Smooth muscle cell (in vitro differentiated cells): ENCODE data around the gene CAMTA1. TPM values are rescaled to one million over a fixed set of nuclear protein-coding genes. Genes with fewer than 3 reads are reported as not detected.

ENCODE experiments used
- DNase-seq: peaks from one replicate; lab custom pipeline; 2025; ENCODE audit not compliant: unreplicated experiment; lab: John Stamatoyannopoulos, UW
- H2AFZ ChIP-seq: fragments of 200-600 bp; sonication (generic); 2 replicates; pipeline ENCODE4 v1.6.0; 2016; ENCODE audit warnings: antibody characterized with exemption, low read depth, mild to moderate bottlenecking
- H3F3A ChIP-seq: fragments of 200-600 bp; sonication (generic); 2 replicates; pipeline ENCODE4 v1.6.0; 2017; ENCODE audit warnings: antibody characterized with exemption, low read depth
- H3K27ac ChIP-seq: fragments of 200-600 bp; sonication (generic); 2 replicates; pipeline ENCODE4 v1.5.1; 2016; ENCODE audit warnings: low read depth, mild to moderate bottlenecking
- H3K27me3 ChIP-seq: fragments of 200-600 bp; sonication (generic); 2 replicates; pipeline ENCODE4 v1.6.1; 2016; ENCODE audit warnings: low read depth, mild to moderate bottlenecking
- H3K36me3 ChIP-seq: fragments of 200-600 bp; sonication (generic); 2 replicates; pipeline ENCODE4 v1.5.1; 2016; ENCODE audit warnings: low read depth
- H3K4me1 ChIP-seq: fragments of 200-600 bp; sonication (generic); 2 replicates; pipeline ENCODE4 v1.5.1; 2016; ENCODE audit warnings: low read depth
- H3K4me2 ChIP-seq: fragments of 200-600 bp; sonication (generic); 2 replicates; pipeline ENCODE4 v1.6.0; 2016; ENCODE audit warnings: mild to moderate bottlenecking
- H3K4me3 ChIP-seq: fragments of 200-600 bp; sonication (generic); 2 replicates; pipeline ENCODE4 v1.5.1; 2016; ENCODE audit warnings: mild to moderate bottlenecking
- H3K79me2 ChIP-seq: fragments of 200-600 bp; sonication (generic); 2 replicates; pipeline ENCODE4 v1.6.0; 2016; ENCODE audit warnings: low read depth, mild to moderate bottlenecking
- H3K9ac ChIP-seq: fragments of 200-600 bp; sonication (generic); 2 replicates; pipeline ENCODE4 v1.6.0; 2016; ENCODE audit warnings: low read depth
- H3K9me3 ChIP-seq: fragments of 200-600 bp; sonication (generic); replicated peaks from 2 replicates; pipeline ENCODE4 v1.5.1; 2016; ENCODE audit warnings: low read depth
- H4K20me1 ChIP-seq: fragments of 200-600 bp; sonication (generic); 2 replicates; pipeline ENCODE4 v1.6.0; 2016; ENCODE audit warnings: low read depth
- WGBS: methylation state at CpG from one replicate; pipeline ENCODE4 v1.1.7; 2016; ENCODE audit warnings: low lambda C conversion rate; 5-methylcytosine and 5-hydroxymethylcytosine counted together
- polyA plus RNA-seq: library from polyadenylated mRNA; unstranded; fragments of >200 nt; fragmentation: Nextera tagmentation; extraction: Ambion mirVana; gene quantifications from 2 replicates; pipeline ENCODE4 v1.2.1, GENCODE V29; 2016
- total RNA-seq: library from RNA; depleted of rRNA; stranded (reverse); fragments of >200 nt; gene quantifications from 2 replicates; pipeline ENCODE4 v1.2.3, GENCODE V29; 2014
- TF ChIP-seq, protein P1 (sequence below): fragments of 200-600 bp; sonication (generic); IDR thresholded peaks from 2 replicates; pipeline ENCODE4 v1.5.1; 2017; ENCODE audit warnings: borderline replicate concordance, mild to moderate bottlenecking, antibody characterized with exemption; ENCODE audit not compliant: insufficient read depth, poor library complexity, severe bottlenecking

CAMTA1 gene
- total and polyA plus RNA-seq, 2 experiments from 2014 or later: 139 to 145 TPM

DNA sequence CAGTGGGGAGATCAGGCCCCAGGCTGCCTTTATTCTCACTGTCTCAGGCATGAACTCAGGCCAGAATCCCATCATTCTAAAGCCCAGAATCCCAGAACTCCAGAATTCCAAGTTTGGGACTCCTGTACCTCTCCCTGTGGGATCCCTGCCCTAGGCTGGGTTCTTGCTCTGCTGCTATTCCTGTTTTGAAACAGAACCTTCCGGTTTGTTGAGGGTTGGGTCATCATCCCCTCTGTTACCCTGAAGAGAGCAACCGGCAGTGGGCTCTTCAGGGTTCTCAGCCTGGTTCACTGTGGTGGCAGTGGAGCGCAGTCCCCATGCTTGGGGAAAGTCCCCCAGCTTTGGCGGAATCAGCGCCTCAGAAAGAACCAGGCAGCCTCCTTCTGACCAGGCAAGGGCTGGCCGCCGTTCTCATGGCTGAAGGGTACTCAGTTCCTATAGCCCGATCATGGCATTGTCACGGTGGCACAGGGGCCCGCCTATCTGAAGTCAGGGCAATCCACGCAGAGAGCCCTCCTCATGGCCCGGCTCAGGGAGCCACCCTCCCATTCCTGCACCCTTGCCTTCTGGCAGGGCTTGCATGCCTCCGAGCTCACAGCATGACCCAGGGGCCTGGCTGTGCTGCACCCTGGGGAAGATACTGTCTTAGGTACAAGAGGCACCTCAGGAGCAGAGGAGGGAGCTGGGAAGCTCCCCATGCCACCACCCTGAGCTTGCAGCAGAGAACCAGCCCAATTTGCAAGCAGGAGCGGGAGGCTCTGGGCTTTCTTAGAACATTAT, 650.2 kb downstream of the CAMTA1 start:
- Histone ChIP-seq H3K4me1 (no peaks in the 10 kb centered on the region), H3K27ac (no peak overlapping the region), H3K4me2 (no peak overlapping the region), H3K4me3 (no peak overlapping the region), H2AFZ (no peak overlapping the region), H3K79me2 (no peaks in the 10 kb centered on the region), H4K20me1 (no peaks in the 10 kb centered on the region), H3K27me3 (no peaks in the 10 kb centered on the region), H3K9me3 (no peaks in the 10 kb centered on the region), H3K36me3 (no peaks in the 10 kb centered on the region), H3K9ac (no peak overlapping the region), H3F3A (no peaks in the 10 kb centered on the region)
- TF ChIP-seq, protein P1, sequence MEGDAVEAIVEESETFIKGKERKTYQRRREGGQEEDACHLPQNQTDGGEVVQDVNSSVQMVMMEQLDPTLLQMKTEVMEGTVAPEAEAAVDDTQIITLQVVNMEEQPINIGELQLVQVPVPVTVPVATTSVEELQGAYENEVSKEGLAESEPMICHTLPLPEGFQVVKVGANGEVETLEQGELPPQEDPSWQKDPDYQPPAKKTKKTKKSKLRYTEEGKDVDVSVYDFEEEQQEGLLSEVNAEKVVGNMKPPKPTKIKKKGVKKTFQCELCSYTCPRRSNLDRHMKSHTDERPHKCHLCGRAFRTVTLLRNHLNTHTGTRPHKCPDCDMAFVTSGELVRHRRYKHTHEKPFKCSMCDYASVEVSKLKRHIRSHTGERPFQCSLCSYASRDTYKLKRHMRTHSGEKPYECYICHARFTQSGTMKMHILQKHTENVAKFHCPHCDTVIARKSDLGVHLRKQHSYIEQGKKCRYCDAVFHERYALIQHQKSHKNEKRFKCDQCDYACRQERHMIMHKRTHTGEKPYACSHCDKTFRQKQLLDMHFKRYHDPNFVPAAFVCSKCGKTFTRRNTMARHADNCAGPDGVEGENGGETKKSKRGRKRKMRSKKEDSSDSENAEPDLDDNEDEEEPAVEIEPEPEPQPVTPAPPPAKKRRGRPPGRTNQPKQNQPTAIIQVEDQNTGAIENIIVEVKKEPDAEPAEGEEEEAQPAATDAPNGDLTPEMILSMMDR: no peak
- DNase-seq: no peak
- WGBS: 97% methylated on average over 14 of the region's 14 CpGs

DNA sequence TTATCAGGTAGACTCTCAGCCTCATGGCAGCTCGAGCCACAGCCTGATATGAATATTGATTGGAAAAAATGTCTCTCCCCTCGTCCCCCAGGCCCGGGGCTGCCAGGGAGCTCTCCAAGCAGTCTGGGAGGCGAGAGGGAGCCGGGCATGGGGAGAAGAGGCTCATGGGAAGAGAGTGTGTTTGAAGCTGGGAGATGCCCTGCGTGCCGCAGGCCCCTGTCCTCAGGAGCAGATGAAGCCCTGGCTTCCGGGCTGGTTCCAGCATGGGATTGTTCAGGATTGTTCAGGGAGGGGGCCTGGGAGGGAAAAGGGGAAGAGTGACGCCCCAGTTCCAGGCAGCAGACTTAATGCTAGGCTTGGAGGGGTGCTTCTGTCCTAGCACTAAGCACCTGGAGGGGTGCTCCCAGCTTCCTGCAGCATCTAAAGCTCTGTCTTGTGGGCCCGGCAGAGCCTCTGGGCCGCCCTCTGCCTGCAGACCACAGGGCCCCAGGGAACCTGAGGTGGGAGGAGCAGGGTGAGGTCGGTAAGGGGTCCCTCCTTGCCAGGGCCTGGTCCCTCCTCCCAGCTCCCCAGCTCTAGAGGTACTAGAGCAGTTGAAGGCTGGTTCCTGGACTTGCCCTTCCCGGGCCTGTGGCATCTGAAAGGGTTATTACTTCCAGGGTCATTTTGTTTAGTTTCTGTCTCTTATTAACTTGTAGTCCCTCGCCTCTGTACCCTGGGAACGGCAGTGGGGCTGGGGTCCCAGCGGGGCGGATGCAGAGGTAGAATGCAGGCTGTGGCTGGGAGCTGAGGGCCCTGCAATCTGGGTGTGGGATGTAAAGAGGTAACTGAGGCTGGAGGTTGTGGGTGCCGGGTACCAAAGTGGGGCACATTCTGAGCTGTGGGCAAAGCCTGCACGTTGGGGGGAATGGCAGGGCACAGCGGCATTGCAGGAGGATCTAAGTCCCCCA, 651.1 kb downstream of the CAMTA1 start:
- TF ChIP-seq, protein P1: no peak
- Histone ChIP-seq H2AFZ (no peak overlapping the region), H3K4me1 (no peaks in the 10 kb centered on the region), H3K4me3 (no peak overlapping the region), H3F3A (no peaks in the 10 kb centered on the region), H3K36me3 (no peaks in the 10 kb centered on the region), H3K4me2 (no peak overlapping the region), H3K27me3 (no peaks in the 10 kb centered on the region), H3K9ac (no peak overlapping the region), H3K79me2 (no peaks in the 10 kb centered on the region), H3K9me3 (no peaks in the 10 kb centered on the region), H4K20me1 (no peaks in the 10 kb centered on the region), H3K27ac (no peak overlapping the region)
- 92% methylated on average over 20 of the region's 20 CpGs for WGBS
- DNase-seq: no peak

DNA sequence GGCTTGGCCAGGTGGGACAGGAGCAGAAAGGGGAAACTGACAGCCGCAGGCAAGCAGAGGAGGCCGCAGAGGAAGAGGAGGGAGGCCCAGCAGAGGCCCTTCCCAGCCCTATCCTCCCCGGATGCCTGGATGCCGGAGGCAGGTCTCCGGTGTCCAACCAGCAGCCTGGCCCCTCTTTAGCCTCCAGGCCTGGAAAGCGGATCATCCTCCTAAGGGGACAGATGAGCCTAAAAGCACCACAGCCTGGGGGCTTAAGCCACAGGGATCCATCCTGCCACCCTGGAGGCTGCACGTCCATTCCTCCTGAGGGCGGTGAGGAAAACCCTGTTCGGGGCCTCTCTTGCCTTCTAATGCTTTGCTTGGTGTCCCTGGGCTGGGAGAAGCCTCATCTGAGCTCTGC, 651.8 kb downstream of the CAMTA1 start:
- Histone ChIP-seq H3K4me2 (no peak overlapping the region), H3K27me3 (no peaks in the 10 kb centered on the region), H3K4me3 (no peak overlapping the region), H2AFZ (no peak overlapping the region), H3F3A (no peaks in the 10 kb centered on the region), H3K36me3 (no peaks in the 10 kb centered on the region), H3K79me2 (no peaks in the 10 kb centered on the region), H4K20me1 (no peaks in the 10 kb centered on the region), H3K9me3 (no peaks in the 10 kb centered on the region), H3K4me1 (no peaks in the 10 kb centered on the region), H3K27ac (no peak overlapping the region), H3K9ac (no peak overlapping the region)
- no peak for DNase-seq
- WGBS: 78% methylated on average over 8 of the region's 9 CpGs
- TF ChIP-seq, protein P1: no peak
